IPS-11a (cell line): ENCODE results near the gene C1QTNF12.

Source experiments
- H3K4me3 ChIP-seq: one replicate; pipeline ENCODE4 v1.5.1; 2013; ENCODE audit warnings: low read depth, low read length, control low read depth

Gene C1QTNF12

GRCh38 chr1:1229770-1230169, 16.8 kb downstream of the C1QTNF12 start:
- H3K4me3 ChIP-seq = no peak overlapping the region

GRCh38 chr1:1228596-1229321, 17.8 kb downstream of the C1QTNF12 start:
- no peak overlapping the region for H3K4me3 ChIP-seq

- H3K4me3 ChIP-seq = no peak overlapping the region
Observed at GRCh38 chr1:1228187-1228586, 18.3 kb downstream of the C1QTNF12 start.

- no peak overlapping the region for H3K4me3 ChIP-seq
Observed at GRCh38 chr1:1227386-1227785, 19.1 kb downstream of the C1QTNF12 start.

GRCh38 chr1:1226566-1227362, 19.8 kb downstream of the C1QTNF12 start:
- H3K4me3 ChIP-seq = no peak overlapping the region

- H3K4me3 ChIP-seq = no peak overlapping the region
Observed at GRCh38 chr1:1225913-1226312, 20.6 kb downstream of the C1QTNF12 start.

- H3K4me3 ChIP-seq = no peak overlapping the region
Observed at GRCh38 chr1:1225238-1225845, 21.2 kb downstream of the C1QTNF12 start.

- no peak overlapping the region for H3K4me3 ChIP-seq
Observed at GRCh38 chr1:1223891-1224290, 22.6 kb downstream of the C1QTNF12 start.

- no peak overlapping the region for H3K4me3 ChIP-seq
Observed at GRCh38 chr1:1223321-1223720, 23.2 kb downstream of the C1QTNF12 start.

GRCh38 chr1:1222575-1223225, 23.8 kb downstream of the C1QTNF12 start:
- no peak overlapping the region for H3K4me3 ChIP-seq

- no peak overlapping the region for H3K4me3 ChIP-seq
Observed at GRCh38 chr1:1221887-1222574, 24.5 kb downstream of the C1QTNF12 start.

GRCh38 chr1:1220197-1220596, 26.3 kb downstream of the C1QTNF12 start:
- H3K4me3 ChIP-seq = no peak overlapping the region

- H3K4me3 ChIP-seq = no peak overlapping the region
Observed at GRCh38 chr1:1219341-1219740, 27.2 kb downstream of the C1QTNF12 start.

- H3K4me3 ChIP-seq = no peak overlapping the region
Observed at GRCh38 chr1:1218524-1219200, 27.9 kb downstream of the C1QTNF12 start.

- no peak overlapping the region for H3K4me3 ChIP-seq
Observed at GRCh38 chr1:1217621-1218523, 28.6 kb downstream of the C1QTNF12 start.

- H3K4me3 ChIP-seq = no peak overlapping the region
Observed at GRCh38 chr1:1216770-1217620, 29.5 kb downstream of the C1QTNF12 start.

GRCh38 chr1:1215881-1216605, 30.5 kb downstream of the C1QTNF12 start:
- H3K4me3 ChIP-seq = no peak overlapping the region
